Vagina (tissue), 2 donors: ENCODE measurements around the gene PHF20.

Source experiments
- POLR2A ChIP-seq, 2 donors: fragments of 450-650 bp; IDR thresholded peaks; one replicate each; pipeline ENCODE4 v1.6.1; 2017; ENCODE audit warnings: antibody characterized with exemption in 2 of 2, mild to moderate bottlenecking in 2 of 2, moderate library complexity in 2 of 2
- TF ChIP-seq, protein P1 (sequence below), 3 experiments: fragments of 450-650 bp in 2 of 3; fragments of 200-600 bp in 1 of 3; sonication (generic) in 1 of 3; IDR thresholded peaks; one replicate each; pipeline ENCODE4 v1.5.1; 2017 to 2019; ENCODE audit warnings: antibody characterized with exemption in 3 of 3, mild to moderate bottlenecking in 2 of 3, moderate library complexity in 2 of 3

DNA sequence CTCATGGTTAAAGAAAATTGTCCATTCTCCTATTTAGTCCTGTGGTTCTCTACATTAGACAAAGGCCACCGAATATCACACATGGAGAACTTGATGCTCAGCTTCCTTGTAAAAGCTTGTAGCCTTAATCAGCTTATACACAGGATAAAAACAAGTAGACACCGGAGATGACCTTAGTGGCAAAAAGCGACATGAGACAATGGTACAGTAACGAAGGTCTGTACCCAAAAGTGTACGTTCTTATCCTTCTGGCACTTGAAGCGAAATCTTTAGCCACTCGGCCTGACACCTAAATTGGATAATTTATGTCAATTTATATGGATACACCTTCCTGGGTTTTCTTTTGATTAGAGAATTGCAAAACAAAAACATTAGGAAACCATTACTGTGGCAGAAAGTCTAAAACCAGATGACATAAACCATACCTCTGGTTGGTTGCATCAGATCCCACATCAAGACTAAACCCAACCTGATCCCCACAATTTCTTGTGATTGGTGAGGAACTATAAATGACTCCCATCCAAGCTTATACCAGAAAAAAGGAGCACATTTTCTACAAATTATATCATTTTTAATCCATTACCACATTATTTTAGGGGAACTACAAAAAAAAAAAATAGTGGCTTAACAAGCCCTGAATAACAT lies 35.9 kb upstream of the PHF20 start:
- TF ChIP-seq, protein P1, sequence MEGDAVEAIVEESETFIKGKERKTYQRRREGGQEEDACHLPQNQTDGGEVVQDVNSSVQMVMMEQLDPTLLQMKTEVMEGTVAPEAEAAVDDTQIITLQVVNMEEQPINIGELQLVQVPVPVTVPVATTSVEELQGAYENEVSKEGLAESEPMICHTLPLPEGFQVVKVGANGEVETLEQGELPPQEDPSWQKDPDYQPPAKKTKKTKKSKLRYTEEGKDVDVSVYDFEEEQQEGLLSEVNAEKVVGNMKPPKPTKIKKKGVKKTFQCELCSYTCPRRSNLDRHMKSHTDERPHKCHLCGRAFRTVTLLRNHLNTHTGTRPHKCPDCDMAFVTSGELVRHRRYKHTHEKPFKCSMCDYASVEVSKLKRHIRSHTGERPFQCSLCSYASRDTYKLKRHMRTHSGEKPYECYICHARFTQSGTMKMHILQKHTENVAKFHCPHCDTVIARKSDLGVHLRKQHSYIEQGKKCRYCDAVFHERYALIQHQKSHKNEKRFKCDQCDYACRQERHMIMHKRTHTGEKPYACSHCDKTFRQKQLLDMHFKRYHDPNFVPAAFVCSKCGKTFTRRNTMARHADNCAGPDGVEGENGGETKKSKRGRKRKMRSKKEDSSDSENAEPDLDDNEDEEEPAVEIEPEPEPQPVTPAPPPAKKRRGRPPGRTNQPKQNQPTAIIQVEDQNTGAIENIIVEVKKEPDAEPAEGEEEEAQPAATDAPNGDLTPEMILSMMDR (IDR thresholded peaks at IDR 0.05), result no peak
- TF ChIP-seq POLR2A (IDR thresholded peaks at IDR 0.05), result no peak
